ENCODE data around the gene CERS5.

Gene CERS5

GRCh38 chr12:50109319-50109718, 57.9 kb downstream of the CERS5 start:
- TF ChIP-seq EZH2 (IDR thresholded peaks at IDR 0.05; ENCODE audit: borderline replicate concordance, low read length), result no peak
- no peak for TF ChIP-seq CTCF (IDR thresholded peaks at IDR 0.05; ENCODE audit: low read length)
- Histone ChIP-seq H3K36me3 (ENCODE audit: insufficient read depth, low read length) (no peaks in the 10 kb centered on the region), H3K9me2 (ENCODE audit: low read depth, low read length) (no peaks in the 10 kb centered on the region), H3K79me2 (ENCODE audit: insufficient read depth, low read length) (peaks cover 15% of the 10 kb centered on the region), H3K9me3 (ENCODE audit: low read length) (no peaks in the 10 kb centered on the region), H3K4me1 (ENCODE audit: insufficient read depth, low read length, severe bottlenecking) (peaks cover 26% of the 10 kb centered on the region), H2AFZ (ENCODE audit: low read length) (no peak overlapping the region), H3K9ac (ENCODE audit: low read length) (no peak overlapping the region), H3F3A (ENCODE audit: insufficient read depth, low read length) (no peaks in the 10 kb centered on the region), H3K4me3 (ENCODE audit: low read depth, low read length, poor library complexity, severe bottlenecking) (no peak overlapping the region), H3K4me2 (ENCODE audit: low read length) (no peak overlapping the region), H4K20me1 (ENCODE audit: insufficient read depth, low read length) (no peaks in the 10 kb centered on the region), H3K27ac (ENCODE audit: low read depth, low read length, poor library complexity, severe bottlenecking) (no peak overlapping the region), H3K27me3 (ENCODE audit: insufficient read depth, low read length) (no peaks in the 10 kb centered on the region)

- Histone ChIP-seq H3K27me3 (ENCODE audit: insufficient read depth, low read length) (no peaks in the 10 kb centered on the region), H3K9ac (ENCODE audit: low read length) (no peak overlapping the region), H3K9me2 (ENCODE audit: low read depth, low read length) (no peaks in the 10 kb centered on the region), H3K4me1 (ENCODE audit: insufficient read depth, low read length, severe bottlenecking) (peaks cover 21% of the 10 kb centered on the region), H3K27ac (ENCODE audit: low read depth, low read length, poor library complexity, severe bottlenecking) (no peak overlapping the region), H3K9me3 (ENCODE audit: low read length) (no peaks in the 10 kb centered on the region), H3K4me2 (ENCODE audit: low read length) (no peak overlapping the region), H3K79me2 (ENCODE audit: insufficient read depth, low read length) (peaks cover 1% of the 10 kb centered on the region; the same call in 1 of the 2 replicates), H3K36me3 (ENCODE audit: insufficient read depth, low read length) (no peaks in the 10 kb centered on the region), H2AFZ (ENCODE audit: low read length) (no peak overlapping the region), H4K20me1 (ENCODE audit: insufficient read depth, low read length) (no peaks in the 10 kb centered on the region), H3F3A (ENCODE audit: insufficient read depth, low read length) (no peaks in the 10 kb centered on the region), H3K4me3 (ENCODE audit: low read depth, low read length, poor library complexity, severe bottlenecking) (no peak overlapping the region)
- TF ChIP-seq CTCF (IDR thresholded peaks at IDR 0.05; ENCODE audit: low read length) (no peak), EZH2 (IDR thresholded peaks at IDR 0.05; ENCODE audit: borderline replicate concordance, low read length) (no peak)
Measured at GRCh38 chr12:50107416-50108268, 59.5 kb downstream of the CERS5 start.

GRCh38 chr12:50106907-50107306, 60.3 kb downstream of the CERS5 start:
- Histone ChIP-seq H4K20me1 (ENCODE audit: insufficient read depth, low read length) (no peaks in the 10 kb centered on the region), H3K27ac (ENCODE audit: low read depth, low read length, poor library complexity, severe bottlenecking) (no peak overlapping the region), H3K9ac (ENCODE audit: low read length) (no peak overlapping the region), H3K9me2 (ENCODE audit: low read depth, low read length) (no peaks in the 10 kb centered on the region), H3K27me3 (ENCODE audit: insufficient read depth, low read length) (no peaks in the 10 kb centered on the region), H2AFZ (ENCODE audit: low read length) (no peak overlapping the region), H3F3A (ENCODE audit: insufficient read depth, low read length) (no peaks in the 10 kb centered on the region), H3K4me2 (ENCODE audit: low read length) (no peak overlapping the region), H3K4me3 (ENCODE audit: low read depth, low read length, poor library complexity, severe bottlenecking) (no peak overlapping the region), H3K79me2 (ENCODE audit: insufficient read depth, low read length) (no peaks in the 10 kb centered on the region), H3K36me3 (ENCODE audit: insufficient read depth, low read length) (peaks cover 2% of the 10 kb centered on the region; the same call in 1 of the 2 replicates), H3K4me1 (ENCODE audit: insufficient read depth, low read length, severe bottlenecking) (peaks cover 21% of the 10 kb centered on the region), H3K9me3 (ENCODE audit: low read length) (no peaks in the 10 kb centered on the region)
- TF ChIP-seq CTCF (IDR thresholded peaks at IDR 0.05; ENCODE audit: low read length) (no peak), EZH2 (IDR thresholded peaks at IDR 0.05; ENCODE audit: borderline replicate concordance, low read length) (no peak)

Measured in OCI-LY1 (cell line).